ENCODE data around the gene NDUFS8.

DNA sequence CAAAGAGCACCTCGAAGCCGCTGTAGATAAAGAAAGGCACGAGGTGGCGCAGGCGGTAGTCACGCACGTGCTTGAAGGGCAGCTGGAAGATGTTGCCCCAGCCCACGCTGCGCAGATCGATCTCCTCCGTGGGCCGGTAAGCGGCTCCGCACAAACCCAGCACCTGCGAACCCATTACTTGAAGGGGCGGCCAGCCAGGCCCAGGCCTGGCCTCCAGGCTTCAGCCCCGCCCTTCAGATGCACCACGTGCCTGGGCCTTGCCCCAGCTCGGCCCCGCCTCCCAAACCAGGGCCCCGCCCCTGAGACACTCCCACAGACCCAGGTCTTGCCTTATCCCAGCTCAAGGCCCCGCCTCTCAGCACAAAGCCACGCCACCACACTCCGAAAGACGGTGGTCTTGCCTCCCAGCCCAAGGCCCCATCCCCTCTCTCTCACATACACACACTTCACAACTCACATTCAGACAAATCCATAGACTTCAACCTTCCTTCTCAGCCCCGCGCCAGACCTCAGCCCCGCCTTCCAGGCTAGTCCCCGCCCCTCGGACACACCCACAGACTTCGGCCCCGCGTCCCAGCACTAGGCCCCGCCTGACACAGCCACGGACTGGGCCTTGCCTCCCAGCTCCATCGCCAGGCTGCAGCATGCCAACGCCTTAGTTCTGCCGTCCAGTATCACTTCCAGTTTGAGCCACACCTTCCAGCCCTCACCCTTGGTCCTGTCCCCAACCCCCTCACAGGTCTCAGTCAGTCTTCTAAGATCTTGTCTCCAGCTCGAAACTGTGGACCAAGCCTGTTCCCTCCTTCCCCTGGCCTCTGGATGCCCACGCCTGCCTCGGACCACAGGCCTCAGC is 33.6 kb upstream of the NDUFS8 start:
- TF ChIP-seq, protein P1, sequence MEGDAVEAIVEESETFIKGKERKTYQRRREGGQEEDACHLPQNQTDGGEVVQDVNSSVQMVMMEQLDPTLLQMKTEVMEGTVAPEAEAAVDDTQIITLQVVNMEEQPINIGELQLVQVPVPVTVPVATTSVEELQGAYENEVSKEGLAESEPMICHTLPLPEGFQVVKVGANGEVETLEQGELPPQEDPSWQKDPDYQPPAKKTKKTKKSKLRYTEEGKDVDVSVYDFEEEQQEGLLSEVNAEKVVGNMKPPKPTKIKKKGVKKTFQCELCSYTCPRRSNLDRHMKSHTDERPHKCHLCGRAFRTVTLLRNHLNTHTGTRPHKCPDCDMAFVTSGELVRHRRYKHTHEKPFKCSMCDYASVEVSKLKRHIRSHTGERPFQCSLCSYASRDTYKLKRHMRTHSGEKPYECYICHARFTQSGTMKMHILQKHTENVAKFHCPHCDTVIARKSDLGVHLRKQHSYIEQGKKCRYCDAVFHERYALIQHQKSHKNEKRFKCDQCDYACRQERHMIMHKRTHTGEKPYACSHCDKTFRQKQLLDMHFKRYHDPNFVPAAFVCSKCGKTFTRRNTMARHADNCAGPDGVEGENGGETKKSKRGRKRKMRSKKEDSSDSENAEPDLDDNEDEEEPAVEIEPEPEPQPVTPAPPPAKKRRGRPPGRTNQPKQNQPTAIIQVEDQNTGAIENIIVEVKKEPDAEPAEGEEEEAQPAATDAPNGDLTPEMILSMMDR (IDR thresholded peaks at IDR 0.05; ENCODE audit: insufficient read depth, low read length): no peak
- TF ChIP-seq, protein P2, sequence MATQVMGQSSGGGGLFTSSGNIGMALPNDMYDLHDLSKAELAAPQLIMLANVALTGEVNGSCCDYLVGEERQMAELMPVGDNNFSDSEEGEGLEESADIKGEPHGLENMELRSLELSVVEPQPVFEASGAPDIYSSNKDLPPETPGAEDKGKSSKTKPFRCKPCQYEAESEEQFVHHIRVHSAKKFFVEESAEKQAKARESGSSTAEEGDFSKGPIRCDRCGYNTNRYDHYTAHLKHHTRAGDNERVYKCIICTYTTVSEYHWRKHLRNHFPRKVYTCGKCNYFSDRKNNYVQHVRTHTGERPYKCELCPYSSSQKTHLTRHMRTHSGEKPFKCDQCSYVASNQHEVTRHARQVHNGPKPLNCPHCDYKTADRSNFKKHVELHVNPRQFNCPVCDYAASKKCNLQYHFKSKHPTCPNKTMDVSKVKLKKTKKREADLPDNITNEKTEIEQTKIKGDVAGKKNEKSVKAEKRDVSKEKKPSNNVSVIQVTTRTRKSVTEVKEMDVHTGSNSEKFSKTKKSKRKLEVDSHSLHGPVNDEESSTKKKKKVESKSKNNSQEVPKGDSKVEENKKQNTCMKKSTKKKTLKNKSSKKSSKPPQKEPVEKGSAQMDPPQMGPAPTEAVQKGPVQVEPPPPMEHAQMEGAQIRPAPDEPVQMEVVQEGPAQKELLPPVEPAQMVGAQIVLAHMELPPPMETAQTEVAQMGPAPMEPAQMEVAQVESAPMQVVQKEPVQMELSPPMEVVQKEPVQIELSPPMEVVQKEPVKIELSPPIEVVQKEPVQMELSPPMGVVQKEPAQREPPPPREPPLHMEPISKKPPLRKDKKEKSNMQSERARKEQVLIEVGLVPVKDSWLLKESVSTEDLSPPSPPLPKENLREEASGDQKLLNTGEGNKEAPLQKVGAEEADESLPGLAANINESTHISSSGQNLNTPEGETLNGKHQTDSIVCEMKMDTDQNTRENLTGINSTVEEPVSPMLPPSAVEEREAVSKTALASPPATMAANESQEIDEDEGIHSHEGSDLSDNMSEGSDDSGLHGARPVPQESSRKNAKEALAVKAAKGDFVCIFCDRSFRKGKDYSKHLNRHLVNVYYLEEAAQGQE (IDR thresholded peaks at IDR 0.05; ENCODE audit: insufficient replicate concordance, low read depth): no peak
- TF ChIP-seq GABPA (IDR thresholded peaks at IDR 0.05; ENCODE audit: low read depth) (no peak), SPI1 (IDR thresholded peaks at IDR 0.05; ENCODE audit: borderline replicate concordance, low read depth) (no peak; the same call in 1 of the 2 replicates)

Measured in HL-60 (cell line).